K562 (cell line): ENCODE measurements around the gene DIP2B. TPM values are rescaled to one million over a fixed set of nuclear protein-coding genes. Genes with fewer than 3 reads are reported as not detected.

Experiments used
- CREB3L1 ChIP-seq: fragments of 450-650 bp; IDR thresholded peaks from 2 replicates; pipeline ENCODE4 v1.6.1; 2014; ENCODE audit warnings: low read depth, mild to moderate bottlenecking, moderate library complexity, borderline replicate concordance
- GATAD2B ChIP-seq: fragments of 450-650 bp; IDR thresholded peaks from 2 replicates; pipeline ENCODE4 v1.6.1; 2017; ENCODE audit warnings: mild to moderate bottlenecking, borderline replicate concordance
- GTF2F1 ChIP-seq: IDR thresholded peaks from 2 replicates; pipeline ENCODE4 v1.6.1; 2011; ENCODE audit warnings: low read depth, low read length, improper control_type of control experiment
- HDGF ChIP-seq: fragments of 450-650 bp; IDR thresholded peaks from 2 replicates; pipeline ENCODE4 v1.6.1; 2016
- KAT7 ChIP-seq: sonication (generic); formaldehyde crosslinking; IDR thresholded peaks from 2 replicates; pipeline ENCODE4 v1.8.0; 2022; ENCODE audit warnings: missing genetic modification reagents, mild to moderate bottlenecking, borderline replicate concordance
- MTA2 ChIP-seq: fragments of 450-650 bp; IDR thresholded peaks from 2 replicates; pipeline ENCODE4 v1.6.1; 2016; ENCODE audit warnings: low read depth
- PHF8 ChIP-seq: fragments of 200-600 bp; sonication (generic); IDR thresholded peaks from 2 replicates; pipeline ENCODE4 v1.6.1; 2012; ENCODE audit warnings: mixed run types, mild to moderate bottlenecking, inconsistent platforms, low read length, moderate library complexity, borderline replicate concordance
- PRPF4 ChIP-seq: fragments of 200-400 bp; formaldehyde crosslinking; IDR thresholded peaks from one replicate; pipeline ENCODE4 v1.6.1; 2017; ENCODE audit warnings: low read length, low read depth, mild to moderate bottlenecking; ENCODE audit not compliant: insufficient read depth, poor library complexity, severe bottlenecking
- PTRF ChIP-seq: fragments of 450-650 bp; IDR thresholded peaks from 2 replicates; pipeline ENCODE4 v1.6.1; 2016; ENCODE audit warnings: mild to moderate bottlenecking, missing genetic modification characterization, missing compliant biosample characterization
- RCOR1 ChIP-seq, 2 experiments: IDR thresholded peaks; 2 replicates each; pipeline ENCODE4 v1.6.1; 2012; ENCODE audit warnings: low read depth in 2 of 2, low read length in 2 of 2, borderline replicate concordance in 1 of 2, improper control_type of control experiment in 1 of 2
- SP1 ChIP-seq: sonication (generic); formaldehyde crosslinking; IDR thresholded peaks from 2 replicates; pipeline ENCODE4 v1.8.1; 2022; ENCODE audit warnings: mild to moderate bottlenecking, missing genetic modification reagents
- SRSF7 ChIP-seq: fragments of 200-400 bp; formaldehyde crosslinking; optimal IDR thresholded peaks from 2 replicates; pipeline ENCODE3; 2017; ENCODE audit warnings: mild to moderate bottlenecking, low read depth, low read length
- TAF7 ChIP-seq: fragments of 450-650 bp; IDR thresholded peaks from 2 replicates; pipeline ENCODE4 v1.6.1; 2016; ENCODE audit warnings: missing genetic modification characterization, missing compliant biosample characterization
- ZNF140 ChIP-seq: fragments of 250-450 bp; sonication (Bioruptor Pico); IDR thresholded peaks from 2 replicates; pipeline ENCODE4 v1.8.0; 2021; ENCODE audit warnings: moderate library complexity, mild to moderate bottlenecking, inconsistent platforms
- ZNF174 ChIP-seq: fragments of 250-450 bp; sonication (Bioruptor Pico); IDR thresholded peaks from 2 replicates; pipeline ENCODE4 v1.4.0; 2020; ENCODE audit warnings: mild to moderate bottlenecking
- ZNF24 ChIP-seq: fragments of 450-650 bp; IDR thresholded peaks from 2 replicates; pipeline ENCODE4 v1.6.1; 2016
- ZNF407 ChIP-seq: fragments of 450-650 bp; IDR thresholded peaks from 2 replicates; pipeline ENCODE4 v1.6.1; 2016; ENCODE audit warnings: low read depth
- ZNF431 ChIP-seq: sonication (generic); formaldehyde crosslinking; IDR thresholded peaks from 2 replicates; pipeline ENCODE4 v1.8.0; 2022; ENCODE audit warnings: mild to moderate bottlenecking, missing genetic modification reagents
- ZNF644 ChIP-seq: fragments of 200-800 bp; sonication (Bioruptor generic); IDR thresholded peaks from 2 replicates; pipeline ENCODE4 v1.6.1; 2016; ENCODE audit warnings: low read depth, missing genetic modification characterization, missing compliant biosample characterization
- ZNF830 ChIP-seq: fragments of 250-450 bp; sonication (Bioruptor Pico); IDR thresholded peaks from 2 replicates; pipeline ENCODE4 v1.5.0; 2021; ENCODE audit warnings: mild to moderate bottlenecking
- polyA plus RNA-seq, 8 experiments: library from polyadenylated mRNA; depleted of rRNA in 4 of 8; stranded (reverse) in 5 of 8; unstranded in 3 of 8; fragments of >200 nt; fragmentation: Nextera tagmentation in 2 of 8; fragmentation: Illumina TruSeq in 1 of 8; extraction: Ambion mirVana in 2 of 8; extraction: Trizol in 1 of 8; gene quantifications; 2 replicates each; pipeline versions ENCODE4 v1.2.1 to v1.2.3, GENCODE V29; 2011 to 2014; ENCODE audit warnings: inconsistent platforms in 1 of 8, missing spikeins in 1 of 8
- total RNA-seq, 7 experiments: library from RNA; depleted of rRNA in 6 of 7; stranded (reverse); fragments of >200 nt in 6 of 7; fragmentation: Illumina TruSeq in 2 of 7; extraction: Trizol in 2 of 7; gene quantifications; 2 replicates each; pipeline versions ENCODE4 v1.2.1 to v1.2.3, GENCODE V29; 2011 to 2021; ENCODE audit warnings: low replicate concordance in 1 of 7

The DIP2B gene
- total and polyA plus RNA-seq, 9 of the 15 experiments (the other 6 are each of a cell fraction or from before 2014, with no cell fraction given), result 4.6 to 26.1 (median 18.8) TPM

DNA sequence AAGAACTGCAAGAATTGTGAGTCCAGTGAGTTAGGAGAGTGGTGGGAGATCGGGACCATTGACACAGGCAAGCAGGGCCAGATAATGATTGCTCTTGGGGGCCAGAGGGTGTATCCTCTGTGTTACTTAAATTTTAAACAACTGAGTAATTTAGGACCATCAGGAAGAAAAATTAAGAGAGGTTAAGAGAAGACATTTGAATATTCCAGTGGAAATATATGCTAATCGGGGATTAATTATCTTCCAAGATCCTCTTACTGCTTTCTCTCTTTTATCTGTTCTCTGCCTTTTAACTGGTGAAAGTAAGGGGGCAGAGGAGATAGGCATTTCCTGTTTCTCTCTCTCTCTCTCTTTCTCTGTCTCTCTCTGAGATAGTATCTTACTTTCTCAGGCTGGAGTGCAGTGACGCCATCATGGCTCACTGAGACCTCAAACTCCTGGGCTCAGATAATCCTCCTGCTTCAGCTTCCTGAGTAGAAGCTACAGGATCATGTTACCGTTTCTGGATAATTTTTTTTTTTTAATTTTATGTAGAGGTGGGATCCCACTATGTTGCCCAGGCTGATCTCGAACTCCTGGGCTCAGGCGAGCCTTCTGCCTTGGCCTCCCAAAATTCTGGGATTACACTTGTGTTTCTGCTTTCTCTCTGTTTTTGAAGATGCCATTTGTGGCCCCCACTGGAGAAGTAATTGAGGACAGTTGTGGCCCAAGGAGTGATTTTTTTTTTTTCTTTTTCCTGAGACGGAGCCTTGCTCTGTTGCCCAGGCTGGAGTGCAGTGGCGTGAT is 85.1 kb downstream of the DIP2B start (continued):
- TF ChIP-seq PTRF, result no peak
- no peak for TF ChIP-seq SRSF7
- no peak for TF ChIP-seq PHF8
- no peak for TF ChIP-seq TAF7
- 0 out of 2 replicates have a peak, but pooled peaks have one; percentile 61 for TF ChIP-seq HDGF
- no peak for TF ChIP-seq KAT7
- no peak; the same call in 1 of the 2 replicates for TF ChIP-seq SP1 (CRISPR knock-in tag)
- TF ChIP-seq CREB3L1, result no peak
- no peak for TF ChIP-seq ZNF140 (CRISPR knock-in tag)
- TF ChIP-seq RCOR1 (IDR thresholded peaks at IDR 0.05; ENCODE audit: borderline replicate concordance in 1 of 2, low read depth in 2 of 2, low read length in 2 of 2), result peak in 1 of 2 experiments; percentile 77; a peak in 2 of 4 replicates
- no peak for TF ChIP-seq ZNF407
- peak; percentile 64; the same call in 1 of the 2 replicates for TF ChIP-seq ZNF644 (tag)
- TF ChIP-seq PRPF4, result no peak
- TF ChIP-seq ZNF431 (CRISPR knock-in tag), result no peak
- no peak for TF ChIP-seq GTF2F1
- peak; percentile 54; the same call in 1 of the 2 replicates for TF ChIP-seq MTA2
- no peak; the same call in 1 of the 2 replicates for TF ChIP-seq ZNF24
- no peak for TF ChIP-seq ZNF174 (CRISPR knock-in tag)
- no peak for TF ChIP-seq ZNF830 (CRISPR knock-in tag)
- TF ChIP-seq GATAD2B, result peak; percentile 98
